Measurements from ENCODE around the gene KIF16B.
"Not testable (repeated sequence)": the region's sequence is repeated elsewhere in the genome, so short reads cannot be mapped to it uniquely, and the experiment has no call there.

KIF16B gene

DNA sequence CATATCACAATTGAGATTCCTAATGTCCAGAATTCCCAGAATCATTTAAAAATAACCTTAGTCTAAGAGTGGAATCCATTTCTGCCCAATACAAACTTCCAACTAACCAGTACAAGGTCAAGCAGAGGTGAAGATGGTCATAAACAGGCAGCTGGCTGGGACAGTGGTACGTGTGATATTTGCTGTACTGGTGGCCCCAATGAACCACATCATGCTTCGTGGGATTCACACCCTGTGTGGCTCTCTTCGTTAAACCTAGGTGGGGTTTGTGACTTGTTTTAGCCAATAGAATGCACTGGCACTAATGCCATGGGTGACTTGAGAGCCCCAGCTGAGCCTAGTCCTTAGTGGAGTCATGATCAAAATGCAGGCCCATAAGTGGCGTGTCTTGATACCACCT is 286.6 kb downstream of the KIF16B start:
- no peak for DNase-seq (ENCODE audit: low read depth)

DNA sequence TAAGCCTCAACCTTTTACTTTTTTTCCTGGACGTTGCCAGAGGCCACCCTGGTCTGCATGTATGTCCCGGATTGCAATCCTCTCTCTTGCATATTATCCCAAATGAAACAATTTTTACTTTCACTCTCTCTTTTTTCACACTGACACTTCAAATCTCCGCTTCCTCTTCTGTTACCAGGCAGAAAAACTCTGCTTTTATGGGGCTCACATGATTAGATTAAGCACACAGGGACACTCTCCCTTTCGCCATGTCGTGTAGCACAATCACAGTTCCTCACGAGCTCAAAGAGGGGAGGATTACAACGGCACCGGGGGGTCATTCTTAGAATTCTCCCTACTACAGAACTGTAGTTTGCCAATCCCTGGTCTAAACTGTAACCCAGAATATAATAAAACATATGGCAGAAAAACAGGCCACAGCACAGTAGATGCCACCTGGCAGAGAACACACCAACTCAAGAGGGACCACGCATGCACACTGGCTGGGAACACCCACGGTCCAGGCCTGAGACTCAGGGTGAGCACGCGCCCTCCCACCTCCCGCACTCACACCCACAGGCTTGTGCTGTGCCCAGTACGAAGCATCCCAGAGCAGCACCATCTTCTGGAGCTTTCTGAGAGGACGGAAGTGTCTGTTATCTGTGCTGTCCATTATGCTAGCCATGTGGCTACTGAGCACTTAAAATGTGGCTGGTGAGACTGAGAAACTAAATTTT is 288.7 kb downstream of the KIF16B start:
- DNase-seq (ENCODE audit: low read depth), result no peak

DNA sequence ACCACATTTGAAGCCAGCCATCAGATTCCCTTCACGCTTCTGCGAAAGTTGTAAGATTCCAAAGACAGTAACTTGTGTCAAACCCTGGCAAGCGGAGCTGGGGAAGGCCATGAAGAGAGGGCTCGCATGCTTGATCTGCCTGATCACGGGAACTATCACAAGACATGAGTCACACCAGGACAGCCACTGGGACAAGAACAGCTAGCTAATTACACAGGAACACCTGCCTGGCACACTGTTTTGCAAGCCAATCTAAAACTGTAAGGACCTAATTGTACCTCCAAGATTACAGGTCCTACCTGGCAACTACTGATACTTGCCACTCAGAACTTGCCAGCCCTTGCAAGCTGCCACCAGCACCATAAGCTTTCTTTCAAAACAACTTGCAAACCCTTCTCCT is 289.3 kb downstream of the KIF16B start:
- DNase-seq (ENCODE audit: low read depth), result no peak

DNA sequence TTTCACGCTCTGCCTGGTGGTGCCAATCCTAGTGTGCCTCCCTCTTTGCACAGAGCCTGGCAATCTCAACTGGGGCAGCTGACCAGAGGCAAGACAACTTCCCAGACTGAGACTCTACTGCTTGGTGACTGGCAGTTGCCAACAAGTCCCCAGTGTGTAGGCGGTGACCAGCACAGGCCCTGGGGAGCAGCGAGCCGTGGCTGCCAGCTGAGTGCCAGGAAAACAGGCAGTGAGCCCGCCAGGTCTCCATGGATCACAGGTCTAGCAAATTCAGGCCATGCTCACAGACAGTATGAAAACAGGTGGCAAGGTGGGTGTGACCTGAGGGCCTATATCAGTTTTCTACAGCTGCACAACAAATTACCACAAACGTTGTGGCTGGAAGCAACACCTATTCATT is 289.9 kb downstream of the KIF16B start:
- no peak for DNase-seq (ENCODE audit: low read depth)

DNA sequence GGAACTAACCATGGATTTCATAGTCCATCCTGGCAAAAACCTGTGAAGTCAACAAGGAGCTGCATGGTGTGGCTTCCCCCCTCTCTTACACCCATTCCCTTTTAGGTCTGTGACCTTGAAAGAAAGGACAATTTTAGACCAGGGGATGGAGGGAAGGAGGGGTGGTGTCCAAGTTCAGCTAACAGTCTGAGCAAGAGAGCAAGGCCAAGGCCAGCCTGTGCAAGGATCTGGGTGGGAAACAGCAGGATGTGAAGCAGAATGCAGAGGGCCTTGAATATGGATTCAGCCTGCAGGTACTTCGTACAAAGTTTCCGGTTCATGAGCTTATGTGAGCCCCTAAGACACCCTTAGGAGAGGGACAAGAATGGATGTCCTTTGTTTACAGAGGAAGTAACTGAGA is 293.0 kb downstream of the KIF16B start:
- DNase-seq (ENCODE audit: low read depth), result no peak

DNA sequence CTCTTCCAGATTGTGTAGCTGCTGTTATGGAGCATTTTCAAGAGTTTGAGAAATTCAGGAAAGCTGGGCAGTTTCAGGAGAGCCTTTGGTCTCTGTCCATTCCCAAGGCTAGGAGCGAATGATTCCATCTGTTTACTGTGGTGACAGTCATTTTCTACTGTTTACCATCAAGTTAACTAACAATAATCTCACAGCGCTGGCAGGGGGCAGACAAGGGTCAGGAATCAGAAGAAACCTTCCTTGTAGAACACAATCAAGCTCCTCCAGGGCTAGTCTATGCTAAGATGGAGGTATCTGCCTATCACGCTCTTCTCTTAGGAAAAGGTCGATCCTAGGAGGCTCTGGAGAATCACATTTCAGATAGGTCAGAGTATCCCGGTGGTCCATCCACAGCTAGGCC is 293.9 kb downstream of the KIF16B start:
- peak; percentile 5 for DNase-seq (ENCODE audit: low read depth)

DNA sequence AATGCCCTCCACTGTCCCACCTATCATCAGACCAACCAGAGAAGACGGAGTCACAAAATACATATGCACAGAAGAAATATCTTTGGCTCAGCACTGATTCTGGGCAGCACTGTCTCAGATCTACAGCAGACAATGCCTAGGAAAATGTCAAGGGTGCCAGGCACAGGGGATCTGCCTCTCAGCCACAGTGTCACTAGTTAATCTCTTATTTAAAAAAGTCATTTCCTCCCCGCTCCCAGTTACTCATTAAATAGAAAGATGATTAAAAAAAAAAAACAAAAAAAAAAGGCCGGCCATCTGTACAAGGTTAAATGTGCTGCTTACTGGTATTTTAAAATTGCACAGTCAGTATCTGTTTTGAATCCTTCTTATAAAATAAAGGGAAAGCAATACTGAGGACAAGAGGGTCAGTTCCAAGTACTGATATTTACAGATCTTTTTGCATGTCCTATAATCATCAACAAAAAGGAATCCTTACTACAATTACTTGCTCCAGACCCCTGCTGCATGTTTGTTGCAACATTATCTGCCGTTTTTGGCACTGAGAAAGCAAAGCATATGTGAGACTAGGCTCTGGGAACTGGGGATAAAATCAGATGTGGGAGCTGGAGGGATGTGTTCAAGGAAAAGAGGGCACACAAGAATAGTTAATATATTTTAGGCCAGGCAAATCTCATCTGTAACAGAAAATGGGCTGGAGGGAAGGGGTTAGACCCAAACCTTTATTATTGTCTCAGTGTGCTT is 299.3 kb downstream of the KIF16B start:
- DNase-seq (ENCODE audit: low read depth), result no peak

DNA sequence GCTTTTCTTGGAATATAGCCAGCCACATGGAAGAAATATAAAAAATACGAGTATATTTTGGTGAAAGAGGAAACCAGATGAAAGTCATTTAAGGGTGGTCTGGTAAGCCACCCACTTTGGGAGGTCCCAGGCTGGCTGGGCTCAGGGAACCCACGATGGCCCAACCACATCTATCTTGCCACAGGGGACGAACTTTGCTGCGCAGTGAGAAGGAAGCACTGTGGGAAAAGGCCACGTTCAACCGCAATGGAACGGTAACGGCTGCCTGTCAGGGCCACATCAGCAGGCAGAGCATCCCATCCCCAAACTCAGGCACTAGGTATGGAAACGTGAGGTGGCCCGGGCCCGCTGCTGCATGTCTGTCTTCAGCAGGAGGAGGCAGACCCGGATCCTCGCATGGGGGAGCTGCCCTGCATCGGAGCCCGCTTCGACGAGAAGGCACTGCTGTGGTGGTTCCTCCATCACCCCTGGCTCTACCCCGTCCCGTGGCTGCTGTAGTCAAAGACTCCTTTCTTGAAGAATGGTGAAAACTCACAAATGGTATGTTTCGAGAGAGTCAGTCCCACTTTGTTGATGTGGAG is 300.4 kb downstream of the KIF16B start:
- DNase-seq (ENCODE audit: low read depth), result no peak

DNA sequence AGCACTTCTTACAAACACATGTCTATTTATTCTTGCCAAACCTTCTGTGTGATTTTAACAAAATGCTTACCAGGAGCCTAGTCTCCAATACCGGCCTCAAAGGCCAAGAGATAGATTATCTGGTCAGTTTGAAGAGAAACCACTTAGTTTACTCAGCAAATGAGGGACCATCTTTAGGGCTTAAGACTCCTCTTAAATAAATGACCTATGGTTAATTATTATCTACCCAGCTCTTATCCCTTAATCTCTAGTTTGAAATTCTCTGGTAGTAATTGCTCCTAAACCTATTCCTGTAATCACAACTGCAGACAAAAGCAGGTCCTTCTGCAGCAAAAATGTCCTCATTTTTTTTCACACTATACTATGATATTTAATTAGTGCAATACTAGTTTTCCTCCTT is 301.8 kb downstream of the KIF16B start:
- no peak for DNase-seq (ENCODE audit: low read depth)

DNA sequence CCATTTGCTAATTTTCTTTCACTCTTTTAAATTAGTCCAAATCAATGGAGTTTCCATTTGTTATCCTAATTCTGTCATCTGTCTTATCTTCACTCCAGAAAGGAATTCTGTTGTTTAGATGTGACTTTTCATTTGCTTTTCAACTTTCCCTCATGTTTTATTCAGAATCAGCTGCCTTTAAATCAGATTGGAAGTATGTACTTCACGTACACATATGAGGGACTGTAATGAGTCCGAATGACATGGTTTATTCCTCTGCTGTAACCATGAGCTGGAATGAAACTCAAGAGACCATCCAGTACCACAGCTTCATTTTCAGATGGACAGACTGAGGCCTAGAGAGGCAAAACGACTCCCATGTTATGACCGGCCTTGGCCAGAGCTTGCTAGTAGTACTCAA is 302.3 kb downstream of the KIF16B start:
- DNase-seq (ENCODE audit: low read depth), result no peak

DNA sequence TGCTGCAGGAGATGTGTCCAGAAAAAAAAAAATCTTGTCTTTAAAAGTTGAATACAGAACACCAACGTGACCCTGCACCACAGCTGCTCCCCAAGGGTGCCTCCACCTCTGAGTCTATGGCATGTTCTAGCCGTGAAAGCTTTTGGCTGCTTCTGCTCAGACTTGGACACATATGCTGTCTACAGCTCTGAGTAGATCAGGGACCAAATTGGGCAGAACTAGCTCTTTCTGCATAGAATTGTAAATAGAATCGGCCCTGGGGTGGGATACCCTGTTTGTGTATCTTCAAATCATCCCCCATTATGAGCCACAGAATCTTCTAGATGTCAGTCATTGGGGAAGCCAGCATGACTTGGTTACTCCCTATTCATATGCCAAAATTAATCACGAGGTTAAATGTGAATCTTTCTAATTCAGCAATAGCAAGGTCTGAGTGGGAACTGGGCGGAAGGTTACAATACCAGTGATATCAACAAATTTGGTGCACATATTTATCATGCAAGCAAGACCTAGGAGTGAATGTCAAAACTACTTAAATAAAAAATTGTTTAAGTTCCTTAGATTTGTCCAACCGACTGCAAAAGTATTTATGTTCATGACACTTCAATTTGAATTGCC is 302.8 kb downstream of the KIF16B start:
- no peak for DNase-seq (ENCODE audit: low read depth)

DNA sequence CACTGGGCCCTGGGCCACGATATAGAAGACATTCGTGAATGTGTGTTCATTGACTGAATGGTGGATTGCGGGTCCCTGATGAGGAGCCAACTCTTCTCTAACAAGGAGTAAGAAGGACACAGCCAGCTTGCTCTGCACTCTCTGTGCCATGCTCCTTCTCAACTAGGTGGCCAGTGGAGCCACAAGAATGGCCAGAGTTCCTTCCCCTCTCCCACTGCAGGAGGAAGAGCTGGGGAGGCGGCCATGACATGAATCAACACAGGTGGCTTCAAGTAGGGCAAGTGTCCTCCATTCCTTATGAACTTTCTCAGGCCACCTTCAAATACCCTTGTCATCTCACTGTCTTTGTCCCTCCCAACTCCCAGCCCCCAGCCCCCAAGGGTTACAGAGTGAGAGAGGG is 305.7 kb downstream of the KIF16B start:
- no peak for DNase-seq (ENCODE audit: low read depth)

DNA sequence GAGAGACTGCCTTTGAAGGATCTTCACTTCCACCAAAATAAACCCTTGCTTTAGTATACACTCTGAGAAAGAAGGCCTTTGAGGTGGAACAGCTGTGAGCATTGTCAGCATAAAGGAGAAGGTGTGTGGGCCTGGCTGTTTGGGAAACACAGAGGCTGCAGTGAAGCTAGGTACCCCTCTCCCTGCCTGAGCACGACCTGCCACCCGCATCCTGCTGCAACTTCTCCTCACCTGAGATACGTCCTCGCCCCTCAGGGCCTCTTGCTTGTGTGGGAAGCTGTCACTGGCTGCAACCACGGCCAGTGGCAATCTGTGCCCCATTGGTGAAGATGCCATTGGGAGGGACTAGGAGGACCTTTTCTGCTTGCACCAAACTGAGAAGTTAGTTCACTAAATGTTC is 307.9 kb downstream of the KIF16B start:
- no peak for DNase-seq (ENCODE audit: low read depth)

DNA sequence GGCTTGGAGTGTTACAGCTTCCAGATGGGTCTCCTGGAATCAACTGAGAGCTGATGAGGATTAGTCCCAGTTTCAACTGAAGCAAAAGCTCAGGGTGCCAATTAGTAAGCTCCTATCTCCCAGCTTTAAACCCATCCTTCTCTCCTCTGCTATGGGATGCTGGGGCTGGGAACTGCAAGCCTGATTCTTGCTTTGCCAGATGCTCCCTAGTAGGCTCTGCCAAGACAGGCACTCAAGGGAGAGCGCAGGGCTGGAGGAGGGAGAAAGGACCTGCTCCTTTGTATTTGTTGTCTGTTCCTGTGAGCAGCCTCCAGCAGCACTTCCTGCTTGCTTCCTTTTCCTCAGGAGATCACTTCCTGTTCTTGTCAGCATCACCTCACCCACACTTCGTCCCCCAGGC is 309.7 kb downstream of the KIF16B start:
- no peak for DNase-seq (ENCODE audit: low read depth)

DNA sequence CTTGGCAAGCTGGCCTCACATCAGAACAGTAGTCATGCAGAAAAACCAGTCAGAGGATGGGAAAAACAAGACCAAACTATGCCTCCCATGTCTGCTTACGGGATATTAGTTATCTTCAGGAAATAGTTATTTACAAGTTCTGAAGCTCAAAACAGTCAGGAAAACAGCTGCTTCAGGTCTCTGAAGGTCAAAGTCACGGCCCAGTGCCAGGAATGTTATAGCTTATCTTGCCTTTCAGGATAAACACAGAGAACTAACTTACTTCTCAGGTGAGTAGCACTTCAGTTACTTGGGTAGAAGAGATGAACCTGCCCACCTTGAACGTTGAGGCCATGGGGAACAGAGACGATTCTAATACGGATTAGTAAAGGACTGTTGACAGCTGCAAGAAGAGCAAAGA is 310.7 kb downstream of the KIF16B start:
- DNase-seq (ENCODE audit: low read depth), result no peak

DNA sequence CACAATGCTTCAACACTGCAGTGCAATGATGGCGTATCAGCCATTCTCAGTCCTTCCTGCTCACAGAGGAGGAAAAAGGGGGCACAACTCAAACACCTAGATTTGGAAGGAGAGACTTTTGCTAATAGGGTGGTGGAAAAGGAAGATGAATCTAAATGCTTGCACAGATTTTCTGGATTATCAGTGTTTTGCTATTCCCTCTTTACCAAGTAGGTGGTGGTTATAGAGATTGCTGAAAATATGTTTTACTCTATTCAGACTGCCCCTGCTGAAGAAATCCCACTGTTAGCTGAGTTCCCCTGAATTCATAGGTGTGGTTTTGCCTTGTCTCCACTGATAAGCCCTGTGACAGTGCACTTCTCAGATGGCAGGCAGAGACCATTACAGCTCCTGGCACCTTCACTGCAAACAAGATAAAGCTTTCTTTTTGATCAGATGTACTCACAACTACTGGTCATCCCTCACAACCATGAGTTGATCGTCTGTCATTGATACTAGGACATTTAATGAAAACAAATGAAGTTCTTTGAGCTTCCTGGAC is 311.4 kb downstream of the KIF16B start:
- DNase-seq (ENCODE audit: low read depth), result no peak

DNA sequence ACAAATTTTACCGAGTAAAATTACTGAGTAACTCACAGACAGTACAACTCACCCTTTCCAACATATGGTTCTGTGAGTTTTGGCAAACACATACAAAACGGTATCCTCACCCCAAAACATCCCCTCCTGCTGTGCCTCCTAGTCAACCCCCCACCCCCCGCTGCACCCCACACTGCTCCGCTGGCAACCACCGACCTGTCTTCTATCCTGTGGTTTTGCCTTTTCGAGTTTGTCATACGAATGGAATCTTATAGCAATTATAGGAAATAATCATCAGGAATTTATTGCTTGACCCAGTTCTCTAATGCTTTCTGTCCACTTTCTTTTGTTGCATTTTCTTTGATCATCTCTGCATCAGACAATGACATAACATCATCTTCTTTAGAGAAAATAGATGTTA is 312.3 kb downstream of the KIF16B start:
- peak; percentile 59 for DNase-seq (ENCODE audit: low read depth)

DNA sequence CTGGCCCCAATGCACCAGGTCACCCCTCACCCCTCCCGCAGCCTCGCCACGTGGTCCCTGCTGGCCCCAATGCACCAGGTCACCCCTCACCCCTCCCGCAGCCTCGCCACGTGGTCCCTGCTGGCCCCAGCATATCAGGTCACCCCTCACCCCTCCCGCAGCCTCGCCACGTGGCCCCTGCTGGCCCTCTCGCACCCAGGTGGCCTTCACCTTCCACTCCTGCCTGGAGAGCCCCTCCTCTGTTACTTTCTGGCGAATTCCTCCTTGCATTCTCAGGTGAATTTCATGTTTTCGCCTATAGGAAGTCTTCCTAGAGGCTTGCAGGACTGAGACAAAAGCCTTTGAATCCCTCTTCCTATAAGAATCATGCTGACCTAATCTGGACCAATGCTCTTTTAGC is 313.1 kb downstream of the KIF16B start:
- DNase-seq (ENCODE audit: low read depth), result not testable (repeated sequence)

DNA sequence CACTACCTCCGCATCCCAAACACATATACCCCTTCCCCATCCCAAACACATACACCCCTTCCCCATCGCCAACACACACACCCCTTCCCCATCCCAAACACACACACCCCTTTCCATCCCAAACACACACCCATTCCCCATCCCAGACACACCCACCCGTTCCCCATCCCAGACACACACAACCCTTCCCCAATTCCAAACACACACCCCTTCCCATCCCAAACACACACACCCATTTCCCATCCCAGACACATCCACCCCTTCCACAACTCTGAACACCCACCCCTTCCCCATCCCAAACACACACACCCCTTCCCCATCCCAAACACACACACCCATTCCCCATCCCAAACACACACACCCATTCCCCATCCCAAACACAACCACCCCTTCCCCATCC is 314.5 kb downstream of the KIF16B start:
- DNase-seq (ENCODE audit: low read depth), result no peak

DNA sequence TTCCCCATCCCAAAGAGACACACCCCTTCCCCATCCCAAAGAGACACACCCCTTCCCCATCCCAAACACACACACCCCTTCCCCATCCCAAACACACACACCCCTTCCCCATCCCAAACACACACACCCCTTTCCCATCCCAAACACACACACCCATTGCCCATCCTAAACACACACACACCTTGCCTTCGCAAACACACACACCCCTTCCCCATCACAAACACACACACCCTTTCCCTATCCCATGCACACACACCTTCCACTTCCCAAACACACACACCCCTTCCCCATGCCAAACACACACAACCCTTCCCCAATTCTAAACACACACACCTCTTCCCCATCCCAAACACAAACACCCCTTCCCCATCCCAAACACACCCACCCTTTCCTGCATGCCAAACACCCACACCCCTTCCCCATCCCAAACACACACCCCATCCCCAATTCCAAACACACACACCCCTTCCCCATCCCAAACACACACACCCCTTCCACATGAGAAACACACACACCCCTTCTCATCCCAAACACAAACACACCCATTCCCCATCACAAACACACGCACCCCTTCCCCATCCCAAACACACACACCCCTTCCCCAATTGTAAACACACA is 315.3 kb downstream of the KIF16B start:
- no peak for DNase-seq (ENCODE audit: low read depth)

DNA sequence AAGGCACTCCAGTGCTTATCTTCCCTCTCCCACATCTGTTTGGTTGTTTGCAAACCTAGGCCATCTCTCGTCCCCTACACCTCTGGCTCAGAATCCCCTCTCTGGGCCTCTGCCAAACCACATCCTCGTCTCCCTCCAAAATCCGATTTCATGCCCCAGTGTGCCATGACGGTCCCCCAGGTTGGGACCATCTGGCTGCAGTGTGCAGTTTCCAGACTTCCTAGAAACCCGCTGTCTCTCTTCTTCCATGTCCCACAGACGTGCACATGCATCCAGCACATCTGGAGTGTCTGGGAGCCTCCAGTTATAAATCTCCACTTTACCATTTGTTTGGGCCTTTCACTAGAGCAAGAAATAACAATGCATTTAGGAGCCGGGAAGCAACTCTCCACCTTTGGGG is 316.2 kb downstream of the KIF16B start:
- no peak for DNase-seq (ENCODE audit: low read depth)

DNA sequence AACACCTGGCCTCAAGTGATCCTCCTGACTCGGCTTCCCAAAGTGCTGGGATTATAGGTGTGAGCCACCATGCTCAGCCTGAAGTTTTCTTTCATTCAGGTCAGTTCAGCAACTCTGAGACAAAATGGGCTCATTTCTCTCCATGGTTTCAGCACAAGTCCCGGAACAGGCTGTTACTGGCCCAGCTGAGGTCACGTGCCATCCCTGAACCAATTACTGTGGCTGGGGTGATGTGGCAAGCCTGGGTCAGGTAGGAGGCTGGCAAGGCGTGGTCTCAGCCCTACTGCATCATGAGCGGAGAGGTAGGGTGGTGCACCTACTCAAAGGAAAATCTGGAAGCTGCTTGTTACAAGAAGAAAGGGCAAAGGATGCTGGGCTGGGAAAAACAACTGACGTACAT is 326.4 kb downstream of the KIF16B start:
- no peak for DNase-seq (ENCODE audit: low read depth)

Data from EH (cell line).